Astrocyte (in vitro differentiated cells and primary cell): Measurements from ENCODE around the gene TM2D3. TPM values are rescaled to one million over a fixed set of nuclear protein-coding genes. Genes with fewer than 3 reads are reported as not detected.
A peak's percentile ranks its signal among the peaks of the same experiment; 100 is the strongest.

Experiments used
- DNase-seq: peaks from one replicate; pipeline ENCODE4 v3.0.0-alpha.2; 2010; ENCODE audit warnings: low read depth
- FAIRE-seq: peaks from 2 replicates; lab custom pipeline; 2011; peaks lifted over from hg19 to GRCh38; lab: Jason Lieb, UNC
- H2AFZ ChIP-seq: 2 replicates; pipeline ENCODE4 v1.6.0; 2012; ENCODE audit warnings: low read depth, low read length, inconsistent platforms
- H3K27ac ChIP-seq: 2 replicates; pipeline ENCODE4 v1.5.1; 2011; ENCODE audit warnings: low read depth, low read length, inconsistent platforms
- H3K27me3 ChIP-seq: 2 replicates; pipeline ENCODE4 v1.6.0; 2011; ENCODE audit warnings: low read length, inconsistent platforms; ENCODE audit not compliant: insufficient read depth
- H3K36me3 ChIP-seq: 2 replicates; pipeline ENCODE4 v1.5.1; 2011; ENCODE audit warnings: low read length, inconsistent platforms; ENCODE audit not compliant: insufficient read depth
- H3K4me1 ChIP-seq: 2 replicates; pipeline ENCODE4 v1.5.1; 2011; ENCODE audit warnings: low read length, inconsistent platforms; ENCODE audit not compliant: insufficient read depth
- H3K4me2 ChIP-seq: 2 replicates; pipeline ENCODE4 v1.6.0; 2012; ENCODE audit warnings: low read length, inconsistent platforms
- H3K4me3 ChIP-seq: 2 replicates; pipeline ENCODE4 v1.5.1; 2011; ENCODE audit warnings: low read depth, mild to moderate bottlenecking, low read length, inconsistent platforms; ENCODE audit not compliant: insufficient read depth
- H3K79me2 ChIP-seq: 2 replicates; pipeline ENCODE4 v1.6.0; 2012; ENCODE audit warnings: mild to moderate bottlenecking, low read length, inconsistent platforms; ENCODE audit not compliant: insufficient read depth
- H3K9ac ChIP-seq: 2 replicates; pipeline ENCODE4 v1.6.0; 2012; ENCODE audit warnings: mild to moderate bottlenecking, low read length, inconsistent platforms
- H3K9me3 ChIP-seq: 2 replicates; pipeline ENCODE4 v1.5.1; 2012; ENCODE audit warnings: low read depth, mild to moderate bottlenecking, low read length, inconsistent platforms; ENCODE audit not compliant: insufficient read depth
- H4K20me1 ChIP-seq: 2 replicates; pipeline ENCODE4 v1.6.0; 2012; ENCODE audit warnings: low read length, inconsistent platforms; ENCODE audit not compliant: insufficient read depth
- H3K27ac Mint-ChIP-seq: one replicate; pipeline ENCODE4 v1.8.0; 2021; ENCODE audit warnings: mild to moderate bottlenecking, mixed read lengths; ENCODE audit not compliant: unreplicated experiment
- H3K27me3 Mint-ChIP-seq: one replicate; pipeline ENCODE4 v1.8.0; 2021; ENCODE audit warnings: low read depth, mixed read lengths; ENCODE audit not compliant: unreplicated experiment
- H3K36me3 Mint-ChIP-seq: one replicate; pipeline ENCODE4 v1.8.0; 2021; ENCODE audit warnings: low read depth, mixed read lengths; ENCODE audit not compliant: unreplicated experiment
- H3K4me1 Mint-ChIP-seq: one replicate; pipeline ENCODE4 v1.8.0; 2021; ENCODE audit warnings: low read depth, mixed read lengths; ENCODE audit not compliant: unreplicated experiment
- H3K4me3 Mint-ChIP-seq: one replicate; pipeline ENCODE4 v1.8.0; 2021; ENCODE audit warnings: mild to moderate bottlenecking, moderate library complexity, mixed read lengths; ENCODE audit not compliant: unreplicated experiment
- H3K9me3 Mint-ChIP-seq: one replicate; pipeline ENCODE4 v1.8.0; 2021; ENCODE audit warnings: mild to moderate bottlenecking, mixed read lengths; ENCODE audit not compliant: unreplicated experiment
- CTCF ChIP-seq: IDR thresholded peaks from 2 replicates; pipeline ENCODE4 v1.5.1; 2011; ENCODE audit warnings: low read depth, mild to moderate bottlenecking, inconsistent platforms, low read length, moderate library complexity; ENCODE audit not compliant: insufficient read depth
- EZH2 ChIP-seq: IDR thresholded peaks from 2 replicates; pipeline ENCODE4 v1.6.1; 2012; ENCODE audit warnings: mild to moderate bottlenecking, low read length, inconsistent platforms; ENCODE audit not compliant: insufficient read depth
- total RNA-seq: library from RNA; stranded (reverse); gene quantifications from 2 replicates; pipeline ENCODE4 v1.2.1, GENCODE V29; 2021

TM2D3 gene
- total RNA-seq, 1 donor from 2014 or later = 28.1 TPM

DNA sequence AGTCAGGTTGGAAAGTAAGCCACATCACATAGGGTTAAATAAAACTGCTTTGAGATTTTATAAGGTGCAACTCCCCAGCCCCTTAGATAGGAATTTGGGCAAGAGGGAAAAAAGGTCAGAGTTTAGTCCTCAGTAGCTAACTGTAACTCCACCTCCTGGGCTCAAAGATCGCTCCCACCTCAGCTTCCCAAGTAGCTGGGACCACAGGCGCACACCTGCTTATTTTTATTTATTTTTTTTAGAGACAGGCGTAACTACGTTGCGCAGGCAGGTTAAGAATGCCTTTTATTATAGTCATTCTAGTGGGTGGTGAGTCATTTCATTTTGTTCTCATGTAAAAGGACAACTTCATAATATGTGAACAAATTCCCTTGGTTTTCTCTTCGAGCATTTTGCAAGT, 14.7 kb downstream of the TM2D3 start:
- no peak for FAIRE-seq
- peak overlapping the region; percentile 17 for H3K27ac ChIP-seq
- DNase-seq = peak; percentile 45
- H3K4me3 ChIP-seq = no peak overlapping the region
- no peak overlapping the region for H2AFZ ChIP-seq
- H3K9ac ChIP-seq = peak overlapping the region; percentile 20
- H3K36me3 ChIP-seq = peaks cover 19% of the 10 kb centered on the region
- peaks cover 22% of the 10 kb centered on the region for H4K20me1 ChIP-seq
- Mint-ChIP-seq H3K4me3 (no peak overlapping the region), H3K27ac (no peak overlapping the region), H3K9me3 (no peaks in the 10 kb centered on the region), H3K36me3 (peaks cover 2% of the 10 kb centered on the region), H3K4me1 (peaks cover 3% of the 10 kb centered on the region), H3K27me3 (no peaks in the 10 kb centered on the region)
- TF ChIP-seq CTCF (no peak), EZH2 (no peak)
- no peaks in the 10 kb centered on the region for H3K27me3 ChIP-seq
- peaks cover 11% of the 10 kb centered on the region for H3K79me2 ChIP-seq
- peaks cover 5% of the 10 kb centered on the region for H3K4me1 ChIP-seq
- no peaks in the 10 kb centered on the region for H3K9me3 ChIP-seq
- H3K4me2 ChIP-seq = peak overlapping the region; percentile 39

- no peak for DNase-seq
- Histone ChIP-seq H3K4me3 (no peak overlapping the region), H3K4me1 (peaks cover 5% of the 10 kb centered on the region), H3K36me3 (peaks cover 15% of the 10 kb centered on the region), H2AFZ (no peak overlapping the region), H3K79me2 (peaks cover 11% of the 10 kb centered on the region), H3K27me3 (no peaks in the 10 kb centered on the region), H3K9ac (no peak overlapping the region), H4K20me1 (peaks cover 22% of the 10 kb centered on the region), H3K4me2 (no peak overlapping the region), H3K27ac (no peak overlapping the region), H3K9me3 (no peaks in the 10 kb centered on the region)
- no peak for TF ChIP-seq CTCF
- TF ChIP-seq EZH2 = no peak
- Mint-ChIP-seq H3K4me1 (peaks cover 3% of the 10 kb centered on the region), H3K9me3 (no peaks in the 10 kb centered on the region), H3K4me3 (no peak overlapping the region), H3K27me3 (no peaks in the 10 kb centered on the region), H3K36me3 (peaks cover 2% of the 10 kb centered on the region), H3K27ac (no peak overlapping the region)
- FAIRE-seq = no peak
Observed at GRCh38 chr15:101637038-101637437, 15.1 kb downstream of the TM2D3 start.

GRCh38 chr15:101635944-101636727, 16.0 kb downstream of the TM2D3 start:
- Histone ChIP-seq H3K4me2 (no peak overlapping the region), H3K27ac (no peak overlapping the region), H3K27me3 (no peaks in the 10 kb centered on the region), H3K36me3 (peaks cover 15% of the 10 kb centered on the region), H3K9ac (no peak overlapping the region), H2AFZ (no peak overlapping the region), H3K79me2 (peaks cover 11% of the 10 kb centered on the region), H3K4me3 (no peak overlapping the region), H3K9me3 (no peaks in the 10 kb centered on the region), H4K20me1 (peaks cover 19% of the 10 kb centered on the region), H3K4me1 (peaks cover 5% of the 10 kb centered on the region)
- H3K4me1 Mint-ChIP-seq = peaks cover 3% of the 10 kb centered on the region
- no peak overlapping the region for H3K4me3 Mint-ChIP-seq
- no peak overlapping the region for H3K27ac Mint-ChIP-seq
- no peak for FAIRE-seq
- peaks cover 2% of the 10 kb centered on the region for H3K36me3 Mint-ChIP-seq
- DNase-seq = no peak
- H3K9me3 Mint-ChIP-seq = no peaks in the 10 kb centered on the region
- no peaks in the 10 kb centered on the region for H3K27me3 Mint-ChIP-seq
- TF ChIP-seq CTCF (no peak), EZH2 (no peak)
